A375 (cell line): ENCODE measurements around the gene PPP3CA. TPM values are rescaled to one million over a fixed set of nuclear protein-coding genes. Genes with fewer than 3 reads are reported as not detected.

Experiments
- small RNA-seq: library from RNA; depleted of rRNA; stranded (forward); fragments of <200 nt; gene quantifications from one replicate; pipeline ENCODE3, GENCODE V24; 2014
- total RNA-seq: library from RNA; depleted of rRNA; stranded (reverse); fragments of >200 nt; shearing (Covaris generic); gene quantifications from 2 replicates; pipeline ENCODE4 v1.2.3, GENCODE V29; 2014; rRNA removed

PPP3CA gene
- total RNA-seq = 15.3 and 17.5 TPM in 2 replicates

GRCh38 chr4:101347267-101347556, at the start of gene PPP3CA:
TSS of gene PPP3CA (minus strand) at chr4:101347526.

Small RNA genes within 50 kb of the gene (small RNA-seq; reads per million reads assigned to genes)
- gene MIR1255A (not detected), gene MIR8066 (not detected)
